GM19455 (cell line): ENCODE results near the gene CACNA2D2.

Experiments used
- ATAC-seq: cut with Tn5 transposase; IDR thresholded peaks from one replicate; pipeline ENCODE4 v1.9.1; 2021; ENCODE audit not compliant: unreplicated experiment

The CACNA2D2 gene

GRCh38 chr3:50433954-50434353 lies 69.5 kb downstream of the CACNA2D2 start:
- ATAC-seq: no peak

GRCh38 chr3:50430950-50431435 lies 72.4 kb downstream of the CACNA2D2 start:
- ATAC-seq: no peak

GRCh38 chr3:50430191-50430590 lies 73.2 kb downstream of the CACNA2D2 start:
- no peak for ATAC-seq

- ATAC-seq: no peak
These were observed 75.3 kb downstream of the CACNA2D2 start for GRCh38 chr3:50428007-50428633.

- no peak for ATAC-seq
These were observed 76.2 kb downstream of the CACNA2D2 start for GRCh38 chr3:50427217-50427616.

- no peak for ATAC-seq
These were observed 77.5 kb downstream of the CACNA2D2 start for GRCh38 chr3:50425911-50426310.

- no peak for ATAC-seq
These were observed 79.9 kb downstream of the CACNA2D2 start for GRCh38 chr3:50423543-50423942.

- ATAC-seq: no peak
These were observed 81.3 kb downstream of the CACNA2D2 start for GRCh38 chr3:50422153-50422552.

- ATAC-seq: no peak
These were observed 83.7 kb downstream of the CACNA2D2 start for GRCh38 chr3:50419595-50420370.

GRCh38 chr3:50418850-50419249 lies 84.6 kb downstream of the CACNA2D2 start:
- no peak for ATAC-seq

- no peak for ATAC-seq
These were observed 85.8 kb downstream of the CACNA2D2 start for GRCh38 chr3:50417637-50418033.

GRCh38 chr3:50416736-50417636 lies 86.4 kb downstream of the CACNA2D2 start:
- ATAC-seq: no peak

- ATAC-seq: no peak
These were observed 87.6 kb downstream of the CACNA2D2 start for GRCh38 chr3:50415816-50416215.

GRCh38 chr3:50415061-50415460 lies 88.4 kb downstream of the CACNA2D2 start:
- ATAC-seq: no peak

GRCh38 chr3:50414616-50415015 lies 88.8 kb downstream of the CACNA2D2 start:
- no peak for ATAC-seq

GRCh38 chr3:50412231-50412754 lies 91.1 kb downstream of the CACNA2D2 start:
- ATAC-seq: no peak

- ATAC-seq: no peak
These were observed 92.2 kb downstream of the CACNA2D2 start for GRCh38 chr3:50411229-50411628.

GRCh38 chr3:50410608-50411139 lies 92.8 kb downstream of the CACNA2D2 start:
- ATAC-seq: no peak

GRCh38 chr3:50410185-50410584 lies 93.2 kb downstream of the CACNA2D2 start:
- no peak for ATAC-seq

- ATAC-seq: no peak
These were observed 94.9 kb downstream of the CACNA2D2 start for GRCh38 chr3:50408443-50408944.

GRCh38 chr3:50406487-50406886 lies 96.9 kb downstream of the CACNA2D2 start:
- ATAC-seq: no peak
